GM23338 (cell line): ENCODE results near the gene PUM1. TPM values are rescaled to one million over a fixed set of nuclear protein-coding genes. Genes with fewer than 3 reads are reported as not detected.

Experiments used
- ATAC-seq: fragments of 200-7000 bp; cut with Tn5 transposase; 3 replicates; pipeline ENCODE4 v1.9.1; 2020
- DNase-seq: peaks from one replicate; pipeline ENCODE4 v3.0.0-alpha.2; 2015; ENCODE audit warnings: low spot score
- H2AFZ ChIP-seq: fragments of 200-600 bp; sonication (generic); 2 replicates; pipeline ENCODE4 v1.8.0; 2016; ENCODE audit warnings: antibody characterized with exemption, mild to moderate bottlenecking, moderate library complexity
- H3F3A ChIP-seq: fragments of 200-600 bp; sonication (generic); replicated peaks from 2 replicates; pipeline ENCODE4 v1.8.0; 2017; ENCODE audit warnings: antibody characterized with exemption, mixed run types, low read depth
- H3K27ac ChIP-seq: fragments of 200-600 bp; sonication (generic); 2 replicates; pipeline ENCODE4 v1.6.1; 2016; ENCODE audit warnings: low read depth
- H3K27me3 ChIP-seq: fragments of 200-600 bp; sonication (generic); 2 replicates; pipeline ENCODE4 v1.8.0; 2016; ENCODE audit warnings: mild to moderate bottlenecking, mixed run types, moderate library complexity; ENCODE audit not compliant: insufficient read depth
- H3K36me3 ChIP-seq: fragments of 200-600 bp; sonication (generic); 2 replicates; pipeline ENCODE4 v1.8.0; 2016; ENCODE audit warnings: mild to moderate bottlenecking; ENCODE audit not compliant: insufficient read depth
- H3K4me1 ChIP-seq: fragments of 200-600 bp; sonication (generic); 2 replicates; pipeline ENCODE4 v1.8.0; 2016; ENCODE audit warnings: mild to moderate bottlenecking, moderate library complexity; ENCODE audit not compliant: insufficient read depth
- H3K4me2 ChIP-seq: fragments of 200-600 bp; sonication (generic); 2 replicates; pipeline ENCODE4 v1.7.1; 2017; ENCODE audit warnings: mixed run types
- H3K4me3 ChIP-seq: fragments of 200-600 bp; sonication (generic); 2 replicates; pipeline ENCODE4 v1.6.1; 2016; ENCODE audit warnings: mixed run types
- H3K79me2 ChIP-seq: fragments of 200-600 bp; sonication (generic); replicated peaks from 2 replicates; pipeline ENCODE4 v1.8.0; 2017; ENCODE audit warnings: mild to moderate bottlenecking; ENCODE audit not compliant: insufficient read depth
- H3K9me2 ChIP-seq: fragments of 200-600 bp; sonication (generic); 2 replicates; pipeline ENCODE4 v1.8.0; 2017; ENCODE audit not compliant: insufficient read depth
- H4K20me1 ChIP-seq: fragments of 200-600 bp; sonication (generic); replicated peaks from 2 replicates; pipeline ENCODE4 v1.8.0; 2017; ENCODE audit warnings: mild to moderate bottlenecking; ENCODE audit not compliant: insufficient read depth
- H3K27ac Mint-ChIP-seq: 2 replicates; pipeline ENCODE4 v1.8.0; 2020; ENCODE audit warnings: inconsistent platforms, mild to moderate bottlenecking, moderate library complexity, mixed read lengths
- H3K27me3 Mint-ChIP-seq: 3 replicates; pipeline ENCODE4 v1.8.0; 2022; ENCODE audit warnings: low read depth, mild to moderate bottlenecking, moderate library complexity, mixed read lengths, inconsistent platforms; ENCODE audit not compliant: insufficient read depth, poor library complexity
- H3K36me3 Mint-ChIP-seq: 3 replicates; pipeline ENCODE4 v1.8.0; 2021; ENCODE audit warnings: low read depth, mild to moderate bottlenecking, inconsistent platforms, moderate library complexity, mixed read lengths
- H3K4me1 Mint-ChIP-seq: 3 replicates; pipeline ENCODE4 v1.8.0; 2020; ENCODE audit warnings: mild to moderate bottlenecking, inconsistent platforms, mixed read lengths
- H3K4me3 Mint-ChIP-seq: 3 replicates; pipeline ENCODE4 v1.8.0; 2021; ENCODE audit warnings: moderate library complexity, mild to moderate bottlenecking, inconsistent platforms, mixed read lengths
- H3K9me3 Mint-ChIP-seq: 3 replicates; pipeline ENCODE4 v1.8.0; 2020; ENCODE audit warnings: moderate library complexity, mild to moderate bottlenecking, inconsistent platforms, mixed read lengths
- CREB1 ChIP-seq: fragments of 250-450 bp; sonication (Bioruptor Pico); IDR thresholded peaks from 2 replicates; pipeline ENCODE4 v1.5.0; 2020; ENCODE audit warnings: low read depth, mild to moderate bottlenecking, moderate library complexity
- CTCF ChIP-seq, 2 experiments: fragments of 200-600 bp in 1 of 2; sonication (generic) in 1 of 2; conservative IDR thresholded peaks; 2 replicates each; pipeline versions ENCODE4 v1.5.1 to v1.6.1; 2016 to 2017; ENCODE audit warnings: antibody characterized with exemption in 2 of 2, low read depth in 2 of 2, mild to moderate bottlenecking in 2 of 2, moderate library complexity in 1 of 2
- ETS1 ChIP-seq: IDR thresholded peaks from 2 replicates; pipeline ENCODE4 v1.6.1; 2016; ENCODE audit warnings: antibody characterized with exemption
- EZH2 ChIP-seq: fragments of 200-600 bp; sonication (generic); IDR thresholded peaks from one replicate; pipeline ENCODE4 v1.8.0; 2017; ENCODE audit warnings: antibody characterized with exemption, mild to moderate bottlenecking, low read depth; ENCODE audit not compliant: unreplicated experiment
- EZH2phosphoT487 ChIP-seq: fragments of 200-600 bp; sonication (generic); IDR thresholded peaks from one replicate; pipeline ENCODE4 v1.8.1; 2018; ENCODE audit warnings: antibody characterized with exemption; ENCODE audit not compliant: unreplicated experiment
- JUNB ChIP-seq: IDR thresholded peaks from one replicate; pipeline ENCODE4 v1.6.1; 2016; ENCODE audit warnings: antibody characterized with exemption; ENCODE audit not compliant: unreplicated experiment
- NANOG ChIP-seq: IDR thresholded peaks from 2 replicates; pipeline ENCODE4 v1.6.1; 2016; ENCODE audit warnings: antibody characterized with exemption, borderline replicate concordance
- POLR2AphosphoS5 ChIP-seq: IDR thresholded peaks from 2 replicates; pipeline ENCODE4 v1.6.1; 2016; ENCODE audit warnings: antibody characterized with exemption, low read depth
- REST ChIP-seq: IDR thresholded peaks from one replicate; pipeline ENCODE4 v1.6.1; 2018; ENCODE audit warnings: antibody characterized with exemption; ENCODE audit not compliant: unreplicated experiment
- STAT1 ChIP-seq: IDR thresholded peaks from one replicate; pipeline ENCODE4 v1.6.1; 2016; ENCODE audit warnings: antibody characterized with exemption; ENCODE audit not compliant: unreplicated experiment
- ZNF114 ChIP-seq: fragments of 250-450 bp; sonication (Bioruptor Pico); IDR thresholded peaks from 2 replicates; pipeline ENCODE4 v1.5.0; 2020; ENCODE audit warnings: mild to moderate bottlenecking, moderate library complexity
- ZNF331 ChIP-seq: fragments of 250-450 bp; sonication (Bioruptor Pico); IDR thresholded peaks from 2 replicates; pipeline ENCODE4 v1.5.0; 2020; ENCODE audit warnings: low read depth, mild to moderate bottlenecking, moderate library complexity
- polyA plus RNA-seq: library from polyadenylated mRNA; unstranded; fragments of >200 nt; fragmentation: Nextera tagmentation; extraction: Ambion mirVana; gene quantifications from 2 replicates; pipeline ENCODE4 v1.2.1, GENCODE V29; 2016
- total RNA-seq: library from RNA; depleted of rRNA; stranded (reverse); fragments of >200 nt; shearing (Covaris generic); gene quantifications from 2 replicates; pipeline ENCODE4 v1.2.3, GENCODE V29; 2014
- TF ChIP-seq, protein P1 (sequence below): fragments of 250-450 bp; sonication (Bioruptor Pico); IDR thresholded peaks from 2 replicates; pipeline ENCODE4 v1.5.0; 2020; ENCODE audit warnings: mild to moderate bottlenecking, moderate library complexity

The PUM1 gene
- total and polyA plus RNA-seq, 2 experiments from 2014 or later = 44.4 to 117 TPM

- Histone ChIP-seq H3K79me2 (no peaks in the 10 kb centered on the region), H3K27ac (no peak overlapping the region), H3F3A (no peaks in the 10 kb centered on the region), H3K36me3 (no peaks in the 10 kb centered on the region), H3K4me2 (no peak overlapping the region), H3K4me3 (no peak overlapping the region), H3K27me3 (no peaks in the 10 kb centered on the region), H3K4me1 (peaks cover 13% of the 10 kb centered on the region), H4K20me1 (peaks cover 2% of the 10 kb centered on the region; the same call in 1 of the 2 replicates), H2AFZ (no peak overlapping the region), H3K9me2 (no peaks in the 10 kb centered on the region)
- Mint-ChIP-seq H3K27ac (no peak overlapping the region), H3K4me1 (peaks cover 40% of the 10 kb centered on the region), H3K4me3 (no peak overlapping the region), H3K36me3 (no peaks in the 10 kb centered on the region), H3K27me3 (peaks cover 5% of the 10 kb centered on the region), H3K9me3 (no peaks in the 10 kb centered on the region)
- no peak for ATAC-seq
- no peak for DNase-seq
- TF ChIP-seq NANOG (no peak), ZNF114 (CRISPR knock-in tag) (no peak), CREB1 (CRISPR knock-in tag) (no peak), CTCF (conservative IDR thresholded peaks at IDR 0.05; ENCODE audit: low read depth in 2 of 2) (no peak), JUNB (no peak), STAT1 (no peak), EZH2 (no peak), EZH2phosphoT487 (no peak), POLR2AphosphoS5 (no peak), ETS1 (no peak), ZNF331 (CRISPR knock-in tag) (no peak), REST (no peak)
- TF ChIP-seq, protein P1, sequence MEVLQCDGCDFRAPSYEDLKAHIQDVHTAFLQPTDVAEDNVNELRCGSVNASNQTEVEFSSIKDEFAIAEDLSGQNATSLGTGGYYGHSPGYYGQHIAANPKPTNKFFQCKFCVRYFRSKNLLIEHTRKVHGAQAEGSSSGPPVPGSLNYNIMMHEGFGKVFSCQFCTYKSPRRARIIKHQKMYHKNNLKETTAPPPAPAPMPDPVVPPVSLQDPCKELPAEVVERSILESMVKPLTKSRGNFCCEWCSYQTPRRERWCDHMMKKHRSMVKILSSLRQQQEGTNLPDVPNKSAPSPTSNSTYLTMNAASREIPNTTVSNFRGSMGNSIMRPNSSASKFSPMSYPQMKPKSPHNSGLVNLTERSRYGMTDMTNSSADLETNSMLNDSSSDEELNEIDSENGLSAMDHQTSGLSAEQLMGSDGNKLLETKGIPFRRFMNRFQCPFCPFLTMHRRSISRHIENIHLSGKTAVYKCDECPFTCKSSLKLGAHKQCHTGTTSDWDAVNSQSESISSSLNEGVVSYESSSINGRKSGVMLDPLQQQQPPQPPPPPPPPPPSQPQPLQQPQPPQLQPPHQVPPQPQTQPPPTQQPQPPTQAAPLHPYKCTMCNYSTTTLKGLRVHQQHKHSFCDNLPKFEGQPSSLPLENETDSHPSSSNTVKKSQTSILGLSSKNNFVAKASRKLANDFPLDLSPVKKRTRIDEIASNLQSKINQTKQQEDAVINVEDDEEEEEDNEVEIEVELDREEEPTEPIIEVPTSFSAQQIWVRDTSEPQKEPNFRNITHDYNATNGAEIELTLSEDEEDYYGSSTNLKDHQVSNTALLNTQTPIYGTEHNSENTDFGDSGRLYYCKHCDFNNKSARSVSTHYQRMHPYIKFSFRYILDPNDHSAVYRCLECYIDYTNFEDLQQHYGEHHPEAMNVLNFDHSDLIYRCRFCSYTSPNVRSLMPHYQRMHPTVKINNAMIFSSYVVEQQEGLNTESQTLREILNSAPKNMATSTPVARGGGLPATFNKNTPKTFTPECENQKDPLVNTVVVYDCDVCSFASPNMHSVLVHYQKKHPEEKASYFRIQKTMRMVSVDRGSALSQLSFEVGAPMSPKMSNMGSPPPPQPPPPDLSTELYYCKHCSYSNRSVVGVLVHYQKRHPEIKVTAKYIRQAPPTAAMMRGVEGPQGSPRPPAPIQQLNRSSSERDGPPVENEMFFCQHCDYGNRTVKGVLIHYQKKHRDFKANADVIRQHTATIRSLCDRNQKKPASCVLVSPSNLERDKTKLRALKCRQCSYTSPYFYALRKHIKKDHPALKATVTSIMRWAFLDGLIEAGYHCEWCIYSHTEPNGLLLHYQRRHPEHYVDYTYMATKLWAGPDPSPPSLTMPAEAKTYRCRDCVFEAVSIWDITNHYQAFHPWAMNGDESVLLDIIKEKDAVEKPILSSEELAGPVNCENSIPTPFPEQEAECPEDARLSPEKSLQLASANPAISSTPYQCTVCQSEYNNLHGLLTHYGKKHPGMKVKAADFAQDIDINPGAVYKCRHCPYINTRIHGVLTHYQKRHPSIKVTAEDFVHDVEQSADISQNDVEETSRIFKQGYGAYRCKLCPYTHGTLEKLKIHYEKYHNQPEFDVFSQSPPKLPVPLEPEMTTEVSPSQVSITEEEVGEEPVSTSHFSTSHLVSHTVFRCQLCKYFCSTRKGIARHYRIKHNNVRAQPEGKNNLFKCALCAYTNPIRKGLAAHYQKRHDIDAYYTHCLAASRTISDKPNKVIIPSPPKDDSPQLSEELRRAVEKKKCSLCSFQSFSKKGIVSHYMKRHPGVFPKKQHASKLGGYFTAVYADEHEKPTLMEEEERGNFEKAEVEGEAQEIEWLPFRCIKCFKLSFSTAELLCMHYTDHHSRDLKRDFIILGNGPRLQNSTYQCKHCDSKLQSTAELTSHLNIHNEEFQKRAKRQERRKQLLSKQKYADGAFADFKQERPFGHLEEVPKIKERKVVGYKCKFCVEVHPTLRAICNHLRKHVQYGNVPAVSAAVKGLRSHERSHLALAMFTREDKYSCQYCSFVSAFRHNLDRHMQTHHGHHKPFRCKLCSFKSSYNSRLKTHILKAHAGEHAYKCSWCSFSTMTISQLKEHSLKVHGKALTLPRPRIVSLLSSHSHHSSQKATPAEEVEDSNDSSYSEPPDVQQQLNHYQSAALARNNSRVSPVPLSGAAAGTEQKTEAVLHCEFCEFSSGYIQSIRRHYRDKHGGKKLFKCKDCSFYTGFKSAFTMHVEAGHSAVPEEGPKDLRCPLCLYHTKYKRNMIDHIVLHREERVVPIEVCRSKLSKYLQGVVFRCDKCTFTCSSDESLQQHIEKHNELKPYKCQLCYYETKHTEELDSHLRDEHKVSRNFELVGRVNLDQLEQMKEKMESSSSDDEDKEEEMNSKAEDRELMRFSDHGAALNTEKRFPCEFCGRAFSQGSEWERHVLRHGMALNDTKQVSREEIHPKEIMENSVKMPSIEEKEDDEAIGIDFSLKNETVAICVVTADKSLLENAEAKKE (CRISPR knock-in tag) = no peak
These were observed 174.9 kb downstream of the PUM1 start for GRCh38 chr1:30890502-30891226.
